GM13976 (cell line): ENCODE data around the gene ADAM11.
"Not testable (repeated sequence)": the region's sequence is repeated elsewhere in the genome, so short reads cannot be mapped to it uniquely, and the experiment has no call there.

ENCODE experiments used
- DNase-seq: peaks from one replicate; pipeline ENCODE4 v3.0.0; 2012; ENCODE audit warnings: low spot score
- in situ Hi-C: fragments of 300-500 bp; cut with MboI; formaldehyde crosslinking; loops from one replicate; pipeline ENCODE4 v1.12.0; 2022; ENCODE audit warnings: low sequenced_read_pairs, mixed read lengths, inconsistent platforms; ENCODE audit not compliant: unreplicated experiment
- TF ChIP-seq, protein P1 (sequence below): IDR thresholded peaks from 2 replicates; pipeline ENCODE4 v1.5.1; 2012; ENCODE audit warnings: borderline replicate concordance, mild to moderate bottlenecking; ENCODE audit not compliant: insufficient read depth; ENCODE audit errors: extremely low read depth, missing control alignments, control extremely low read depth

The ADAM11 gene

DNA sequence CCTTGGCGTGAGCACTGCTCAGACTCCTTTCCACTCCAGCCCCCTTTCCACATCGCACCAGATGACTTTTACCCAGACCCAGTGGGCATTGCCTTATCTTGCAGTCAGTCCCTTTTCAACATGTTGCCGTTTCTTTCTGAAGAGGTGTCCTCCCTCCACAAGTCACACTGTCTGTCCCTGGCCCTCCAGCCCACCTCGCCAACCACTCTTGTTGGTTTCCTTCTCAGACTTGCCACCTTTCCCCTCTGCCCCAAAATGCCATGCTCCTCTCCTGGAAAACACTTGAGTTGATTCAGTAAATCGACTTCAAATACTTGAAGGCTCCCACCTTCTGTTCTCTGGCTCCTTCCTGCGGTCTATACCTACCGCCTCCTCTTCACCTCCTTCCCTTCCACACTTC, 7.5 kb upstream of the ADAM11 start:
- in situ Hi-C loops: no loop called here
- TF ChIP-seq, protein P1, sequence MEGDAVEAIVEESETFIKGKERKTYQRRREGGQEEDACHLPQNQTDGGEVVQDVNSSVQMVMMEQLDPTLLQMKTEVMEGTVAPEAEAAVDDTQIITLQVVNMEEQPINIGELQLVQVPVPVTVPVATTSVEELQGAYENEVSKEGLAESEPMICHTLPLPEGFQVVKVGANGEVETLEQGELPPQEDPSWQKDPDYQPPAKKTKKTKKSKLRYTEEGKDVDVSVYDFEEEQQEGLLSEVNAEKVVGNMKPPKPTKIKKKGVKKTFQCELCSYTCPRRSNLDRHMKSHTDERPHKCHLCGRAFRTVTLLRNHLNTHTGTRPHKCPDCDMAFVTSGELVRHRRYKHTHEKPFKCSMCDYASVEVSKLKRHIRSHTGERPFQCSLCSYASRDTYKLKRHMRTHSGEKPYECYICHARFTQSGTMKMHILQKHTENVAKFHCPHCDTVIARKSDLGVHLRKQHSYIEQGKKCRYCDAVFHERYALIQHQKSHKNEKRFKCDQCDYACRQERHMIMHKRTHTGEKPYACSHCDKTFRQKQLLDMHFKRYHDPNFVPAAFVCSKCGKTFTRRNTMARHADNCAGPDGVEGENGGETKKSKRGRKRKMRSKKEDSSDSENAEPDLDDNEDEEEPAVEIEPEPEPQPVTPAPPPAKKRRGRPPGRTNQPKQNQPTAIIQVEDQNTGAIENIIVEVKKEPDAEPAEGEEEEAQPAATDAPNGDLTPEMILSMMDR: no peak
- DNase-seq: no peak

DNA sequence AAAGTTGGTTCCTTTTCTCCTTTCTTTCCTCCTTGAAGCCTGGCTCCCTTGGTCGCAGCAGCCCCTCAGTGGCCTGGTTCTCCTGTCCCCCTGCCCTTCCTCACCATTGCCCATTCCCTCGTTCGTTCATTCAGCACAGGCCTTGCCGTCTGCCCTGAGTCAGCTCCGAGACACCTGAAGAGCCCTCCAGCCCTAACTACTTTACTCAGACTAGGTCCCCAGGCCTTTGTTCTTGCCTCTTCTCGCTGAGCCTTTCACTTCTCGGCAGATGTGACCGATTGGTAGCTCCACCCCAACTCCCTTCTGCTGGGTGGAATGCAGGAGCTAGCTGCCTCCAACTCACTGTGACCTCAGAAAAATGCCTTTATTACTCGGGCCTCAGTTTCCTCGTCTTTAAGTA, 7.0 kb upstream of the ADAM11 start:
- in situ Hi-C loops: no loop called here
- DNase-seq: no peak
- TF ChIP-seq, protein P1: no peak

DNA sequence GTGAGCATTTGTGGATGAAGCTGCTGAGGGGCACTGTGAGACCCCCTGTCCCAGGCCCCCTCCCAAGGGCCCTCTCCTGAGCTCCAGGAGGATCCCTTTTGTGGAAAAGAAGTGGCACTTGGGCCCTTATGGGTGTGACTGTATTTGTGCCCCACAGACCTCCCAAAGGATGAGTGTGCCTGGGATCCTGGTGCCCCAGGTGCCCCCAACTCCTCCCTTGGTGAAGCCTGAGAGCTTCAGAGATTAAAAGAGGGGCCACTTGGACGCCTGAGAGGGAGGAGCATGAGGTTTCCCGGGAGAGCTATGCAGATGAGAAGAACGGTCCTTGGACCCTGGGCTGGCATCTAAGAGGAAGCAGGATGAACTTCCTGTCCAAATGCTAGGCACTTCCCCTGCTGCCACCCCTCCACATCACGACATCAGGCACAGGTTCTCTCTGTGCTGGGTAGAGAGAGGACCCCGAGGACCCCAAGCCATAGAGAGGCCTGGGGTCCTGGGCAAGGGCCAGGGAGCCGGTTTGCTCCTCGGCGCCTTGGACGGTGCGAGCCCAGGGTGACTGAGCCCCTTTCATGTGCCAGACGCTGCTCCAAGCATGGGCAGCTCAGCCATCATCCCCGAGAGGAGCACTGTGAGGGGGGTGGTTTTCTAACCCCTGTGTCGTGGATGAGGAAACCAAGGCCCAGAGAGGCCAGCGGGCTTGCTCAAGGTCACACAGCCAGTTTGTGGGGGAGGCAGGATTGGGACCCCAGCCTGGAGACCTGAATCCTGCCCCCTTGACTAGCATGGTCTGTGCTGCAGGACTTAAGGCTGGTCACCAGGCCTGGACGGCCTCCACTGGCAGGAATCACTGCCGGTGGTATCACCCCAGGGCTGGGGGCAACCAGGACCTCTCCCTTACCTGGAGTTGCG, 5.6 kb upstream of the ADAM11 start:
- in situ Hi-C loops: no loop called here
- no peak for DNase-seq
- TF ChIP-seq, protein P1: no peak

DNA sequence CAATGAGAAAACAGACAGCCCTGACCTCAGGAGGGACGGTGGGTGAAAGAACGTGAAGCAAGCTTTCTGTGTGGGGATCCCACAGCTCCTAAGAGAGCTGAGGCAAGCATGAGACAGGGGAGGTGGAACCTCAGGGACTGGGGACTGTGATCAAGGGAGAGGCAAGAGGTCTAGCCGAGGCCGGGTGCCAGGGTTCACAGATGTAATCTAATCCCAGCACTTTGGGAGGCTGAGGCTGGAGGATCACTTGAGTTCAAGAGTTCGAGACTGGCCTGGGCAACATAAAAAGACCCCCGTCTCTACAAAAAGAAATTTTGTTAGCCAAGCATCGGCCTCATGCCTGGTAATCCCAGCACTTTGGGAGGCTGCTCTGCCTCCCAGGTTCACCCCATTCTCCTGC, 4.5 kb upstream of the ADAM11 start:
- DNase-seq: no peak
- in situ Hi-C loops: no loop called here
- TF ChIP-seq, protein P1: no peak

DNA sequence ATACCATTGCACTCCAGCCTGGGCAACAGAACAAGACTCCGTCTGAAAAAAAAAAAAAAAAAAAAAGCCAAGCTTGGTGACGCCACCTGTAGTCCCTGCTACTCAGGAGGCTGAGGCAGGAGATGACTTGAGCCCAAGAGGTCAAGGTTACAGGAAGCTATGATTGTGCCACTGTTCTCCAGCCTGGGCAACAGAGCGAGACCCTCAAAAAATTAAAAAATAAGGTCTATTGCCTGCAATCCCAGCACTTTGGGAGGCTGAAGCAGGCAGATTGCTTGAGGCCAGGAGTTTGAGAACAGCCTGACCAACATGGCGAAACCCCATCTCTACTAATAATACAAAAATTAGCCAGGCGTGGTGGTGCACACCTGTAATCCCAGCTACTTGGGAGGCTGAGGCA, 3.6 kb upstream of the ADAM11 start:
- in situ Hi-C loops: not testable (repeated sequence)

DNA sequence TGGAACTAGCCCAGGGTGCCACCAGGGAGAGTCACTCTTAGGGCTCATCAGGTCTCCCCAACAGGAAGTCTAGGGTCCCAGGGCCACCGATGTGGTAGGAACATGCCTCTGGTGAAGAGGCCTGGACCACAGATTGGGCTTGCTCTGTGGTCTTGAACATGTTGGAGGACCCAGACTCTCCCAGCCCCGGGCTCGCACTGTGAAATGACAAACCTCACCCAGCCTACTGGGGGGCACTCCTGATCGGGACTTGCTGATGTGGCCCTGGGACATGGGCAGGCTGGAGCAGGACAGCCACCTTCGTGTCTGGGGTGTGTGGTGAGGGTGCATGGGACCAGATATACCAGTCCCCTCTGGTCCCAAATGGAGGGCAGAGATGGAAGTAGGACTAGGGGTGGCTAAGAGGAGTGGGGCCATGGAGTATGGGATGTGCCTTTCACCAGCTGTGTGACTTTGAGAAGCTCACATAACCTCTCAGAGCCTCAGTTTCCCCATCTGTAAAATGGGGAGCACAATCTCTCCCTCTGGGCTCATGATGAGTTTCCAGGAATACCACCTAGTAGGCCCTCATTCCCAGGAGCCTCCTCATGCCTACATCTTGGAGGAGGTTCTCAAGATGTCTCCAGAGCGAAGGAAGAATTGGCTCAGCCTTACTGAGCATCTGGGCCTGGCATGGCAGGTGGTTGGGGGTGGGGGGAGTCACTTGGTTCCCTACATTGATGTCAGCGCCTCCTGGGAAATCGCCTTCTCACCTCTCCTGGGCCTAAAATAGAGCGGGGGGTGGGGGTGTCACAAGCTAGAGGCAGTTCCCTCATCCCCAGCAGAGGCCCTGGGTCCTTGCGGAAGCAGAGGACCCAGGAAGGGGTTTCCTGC, 1.5 kb upstream of the ADAM11 start:
- DNase-seq: no peak
- TF ChIP-seq, protein P1: no peak
- in situ Hi-C loops: no loop called here

More for the DNA sequence above, 3.6 kb upstream of the ADAM11 start:
- not testable (repeated sequence) for DNase-seq
